Transverse colon (tissue), 4 donors: ENCODE data around the gene ST3GAL2. TPM values are rescaled to one million over a fixed set of nuclear protein-coding genes. Genes with fewer than 3 reads are reported as not detected.
"Not testable (repeated sequence)": the region's sequence is repeated elsewhere in the genome, so short reads cannot be mapped to it uniquely, and the experiment has no call there.

ENCODE experiments used
- DNase-seq: peaks from one replicate; pipeline ENCODE4 v3.0.0-alpha.2; 2019
- H3K27ac ChIP-seq, 4 donors: fragments of 200-600 bp; sonication (generic); 2 replicates each; pipeline ENCODE4 v1.5.1; 2016 to 2018; ENCODE audit warnings: inconsistent platforms in 4 of 4
- H3K27me3 ChIP-seq: fragments of 200-600 bp; sonication (generic); 2 replicates; pipeline ENCODE4 v1.5.1; 2017; ENCODE audit warnings: inconsistent platforms
- H3K36me3 ChIP-seq, 4 donors: fragments of 200-600 bp; sonication (generic); 2 replicates each; pipeline ENCODE4 v1.5.1; 2017 to 2019; ENCODE audit warnings: inconsistent platforms in 4 of 4
- H3K4me1 ChIP-seq, 4 donors: fragments of 200-600 bp; sonication (generic); 2 replicates each; pipeline ENCODE4 v1.5.1; 2017 to 2020; ENCODE audit warnings: inconsistent platforms in 4 of 4
- H3K4me3 ChIP-seq, 4 donors: fragments of 200-600 bp; sonication (generic); 1 replicate in 1 of 4; 2 replicates in 3 of 4; pipeline versions ENCODE4 v1.5.1 to v1.6.1; 2017 to 2019; ENCODE audit warnings: inconsistent platforms in 4 of 4
- H3K9me3 ChIP-seq, 2 donors: fragments of 200-600 bp; sonication (generic); 2 replicates each; pipeline ENCODE4 v1.5.1; 2017 to 2019; ENCODE audit warnings: inconsistent platforms in 2 of 2
- EP300 ChIP-seq: sonication (generic); formaldehyde crosslinking; IDR thresholded peaks from one replicate; pipeline ENCODE4 v1.6.1; 2017; ENCODE audit warnings: antibody characterized with exemption, low read depth
- POLR2A ChIP-seq: fragments of 450-650 bp; IDR thresholded peaks from one replicate; pipeline ENCODE4 v1.6.1; 2016; ENCODE audit warnings: antibody characterized with exemption, mild to moderate bottlenecking, moderate library complexity
- POLR2AphosphoS5 ChIP-seq, 3 donors: sonication (generic); formaldehyde crosslinking; IDR thresholded peaks; one replicate each; pipeline ENCODE4 v1.6.1; 2016; ENCODE audit warnings: antibody characterized with exemption in 3 of 3
- WGBS, 2 donors: methylation state at CpG; one replicate each; pipeline ENCODE4 v1.1.5; 2018; ENCODE audit warnings: low coverage in 1 of 2; 5-methylcytosine and 5-hydroxymethylcytosine counted together
- in situ Hi-C, 4 donors: fragments of 200-750 bp; cut with MboI; loops; one replicate each; pipeline versions ENCODE4 v1.15.0 to v1.15.1; 2017; ENCODE audit warnings: low sequenced_read_pairs in 3 of 4, low pct_ligation_motif_present in 1 of 4, low pct_unique_long_range_greater_than_20kb in 1 of 4
- intact Hi-C: fragments of 100-400 bp; cut with DNase I; formaldehyde crosslinking; loops from one replicate; pipeline ENCODE4 v1.15.1; 2023; ENCODE audit warnings: low total_unique reads
- total RNA-seq, 4 donors: library from RNA; depleted of rRNA; stranded (reverse); fragments of >200 nt; gene quantifications; one replicate each; pipeline ENCODE4 v1.1.0, GENCODE V29; 2016
- TF ChIP-seq, protein P1 (sequence below), 5 experiments: fragments of 200-600 bp in 3 of 5; fragments of 450-650 bp in 2 of 5; sonication (generic) in 3 of 5; IDR thresholded peaks; 1 replicate in 2 of 5; 2 replicates in 3 of 5; pipeline ENCODE4 v1.5.1; 2016 to 2017; ENCODE audit warnings: antibody characterized with exemption in 5 of 5, inconsistent platforms in 3 of 5, mild to moderate bottlenecking in 2 of 5, moderate library complexity in 1 of 5

Gene ST3GAL2
- total RNA-seq, 4 donors from 2014 or later, result 2.6 to 16.5 (median 8.5) TPM

- peak overlapping the region; percentile 90 to 94 (median 92) for H3K27ac ChIP-seq
- peak overlapping the region in 3 of 4 donors; percentile 90 to 98 (median 91) for H3K4me3 ChIP-seq
- TF ChIP-seq POLR2A, result no peak
- TF ChIP-seq EP300, result no peak
- TF ChIP-seq, protein P1, sequence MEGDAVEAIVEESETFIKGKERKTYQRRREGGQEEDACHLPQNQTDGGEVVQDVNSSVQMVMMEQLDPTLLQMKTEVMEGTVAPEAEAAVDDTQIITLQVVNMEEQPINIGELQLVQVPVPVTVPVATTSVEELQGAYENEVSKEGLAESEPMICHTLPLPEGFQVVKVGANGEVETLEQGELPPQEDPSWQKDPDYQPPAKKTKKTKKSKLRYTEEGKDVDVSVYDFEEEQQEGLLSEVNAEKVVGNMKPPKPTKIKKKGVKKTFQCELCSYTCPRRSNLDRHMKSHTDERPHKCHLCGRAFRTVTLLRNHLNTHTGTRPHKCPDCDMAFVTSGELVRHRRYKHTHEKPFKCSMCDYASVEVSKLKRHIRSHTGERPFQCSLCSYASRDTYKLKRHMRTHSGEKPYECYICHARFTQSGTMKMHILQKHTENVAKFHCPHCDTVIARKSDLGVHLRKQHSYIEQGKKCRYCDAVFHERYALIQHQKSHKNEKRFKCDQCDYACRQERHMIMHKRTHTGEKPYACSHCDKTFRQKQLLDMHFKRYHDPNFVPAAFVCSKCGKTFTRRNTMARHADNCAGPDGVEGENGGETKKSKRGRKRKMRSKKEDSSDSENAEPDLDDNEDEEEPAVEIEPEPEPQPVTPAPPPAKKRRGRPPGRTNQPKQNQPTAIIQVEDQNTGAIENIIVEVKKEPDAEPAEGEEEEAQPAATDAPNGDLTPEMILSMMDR (IDR thresholded peaks at IDR 0.05), result no peak
- TF ChIP-seq POLR2AphosphoS5 (IDR thresholded peaks at IDR 0.05), result no peak
- no peaks in the 10 kb centered on the region for H3K9me3 ChIP-seq
- 83 to 94% methylated on average over 3 to 11 of the region's 11 CpGs for WGBS, 2 donors
- no peak for DNase-seq
- in situ Hi-C loops, result loop anchor here in 2 of 4 donors (10.0 to 25.0 kb wide), 2 partner anchors 49 to 91 kb away; no protein-coding TSS in a partner anchor
- H3K4me1 ChIP-seq, result peaks cover 0 to 21% (median 9%) of the 10 kb centered on the region in 4 donors
- intact Hi-C loops, result loop anchor here (5.0 kb wide), 1 partner anchor 71 kb away; no protein-coding TSS in a partner anchor
- no peaks in the 10 kb centered on the region for H3K36me3 ChIP-seq
- H3K27me3 ChIP-seq, result no peaks in the 10 kb centered on the region
These were observed 14.4 kb upstream of the ST3GAL2 start for GRCh38 chr16:70453117-70453891.

GRCh38 chr16:70451004-70451340, 12.1 kb upstream of the ST3GAL2 start:
- in situ Hi-C loops (loop anchor here in 2 of 4 donors (10.0 to 25.0 kb wide), 2 partner anchors 46 to 89 kb away; no protein-coding TSS in a partner anchor), intact Hi-C loops (loop anchor here (5.0 kb wide), 1 partner anchor 69 kb away; no protein-coding TSS in a partner anchor)
- not testable (repeated sequence) for H3K36me3 ChIP-seq, H3K27me3 ChIP-seq, DNase-seq, H3K9me3 ChIP-seq, H3K4me3 ChIP-seq, H3K27ac ChIP-seq
- peaks cover 0 to 20% (median 8%) of the 10 kb centered on the region in 4 donors for H3K4me1 ChIP-seq
- 88% methylated on average over 25 of the region's 25 CpGs; no CpG with 5 or more reads in 1 of the 2 donors for WGBS, 2 donors

DNA sequence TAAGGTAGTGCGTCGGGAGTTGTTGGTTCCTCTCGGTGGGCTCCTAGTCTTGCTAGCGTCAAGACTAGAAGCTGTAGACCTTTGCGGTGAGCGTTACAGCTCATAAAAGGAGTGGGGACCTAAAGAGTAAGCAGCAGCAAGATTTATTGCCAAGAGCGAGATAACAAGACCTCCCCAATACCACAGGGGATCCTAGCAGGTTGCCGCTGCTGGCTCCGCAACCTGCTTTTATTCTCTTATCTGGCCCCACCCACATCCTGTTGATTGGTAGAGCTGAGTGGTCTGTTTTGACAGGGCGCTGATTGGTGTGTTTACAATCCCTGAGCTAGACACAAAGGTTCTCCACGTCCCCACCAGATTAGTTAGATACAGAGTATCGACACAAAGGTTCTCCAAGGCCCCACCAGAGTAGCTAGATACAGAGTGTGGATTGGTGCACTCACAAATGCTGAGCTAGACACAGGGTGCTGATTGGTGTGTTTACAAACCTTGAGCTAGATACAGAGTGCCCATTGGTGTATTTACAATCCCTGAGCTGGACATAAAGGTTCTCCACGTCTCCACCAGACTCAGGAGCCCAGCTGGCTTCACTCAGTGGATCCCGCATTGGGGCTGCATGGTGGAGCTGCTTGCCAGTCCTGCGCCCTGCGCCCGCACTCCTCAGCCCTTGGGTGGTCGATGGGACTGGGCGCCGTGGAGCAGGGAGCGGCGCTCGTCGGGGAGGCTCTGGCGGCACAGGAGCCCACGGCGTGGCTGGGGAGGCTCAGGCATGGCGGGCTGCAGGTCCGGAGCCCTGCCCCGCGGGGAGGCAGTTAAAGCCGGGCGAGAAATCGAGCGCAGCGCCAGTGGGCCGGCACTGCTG, 11.5 kb upstream of the ST3GAL2 start:
- not testable (repeated sequence) for DNase-seq

GRCh38 chr16:70448075-70448474, 9.2 kb upstream of the ST3GAL2 start:
- 74 to 92% methylated on average over 3 to 6 of the region's 6 CpGs for WGBS, 2 donors
- Histone ChIP-seq H3K4me1 (peaks cover 0 to 21% (median 12%) of the 10 kb centered on the region in 4 donors), H3K4me3 (no peak overlapping the region), H3K27me3 (no peaks in the 10 kb centered on the region), H3K9me3 (no peaks in the 10 kb centered on the region), H3K36me3 (no peaks in the 10 kb centered on the region), H3K27ac (no peak overlapping the region)
- DNase-seq, result no peak
- intact Hi-C loops (no loop called here), in situ Hi-C loops (loop anchor here in 1 of 4 donors (10.0 kb wide), 1 partner anchor 53 kb away; no protein-coding TSS in a partner anchor)
- TF ChIP-seq, protein P1 (IDR thresholded peaks at IDR 0.05), result no peak
- TF ChIP-seq POLR2A, result no peak
- no peak for TF ChIP-seq POLR2AphosphoS5 (IDR thresholded peaks at IDR 0.05)
- no peak for TF ChIP-seq EP300

More for the DNA sequence above, 11.5 kb upstream of the ST3GAL2 start:
- H3K36me3 ChIP-seq, H3K27me3 ChIP-seq, H3K9me3 ChIP-seq, H3K27ac ChIP-seq, H3K4me3 ChIP-seq: not testable (repeated sequence)
- in situ Hi-C loops, result loop anchor here in 2 of 4 donors (10.0 to 25.0 kb wide), 2 partner anchors 46 to 88 kb away; no protein-coding TSS in a partner anchor
- WGBS, 2 donors, result 60 to 94% methylated on average over 1 to 37 of the region's 37 CpGs
- intact Hi-C loops, result loop anchor here (5.0 kb wide), 1 partner anchor 68 kb away; no protein-coding TSS in a partner anchor
- peaks cover 0 to 17% (median 4%) of the 10 kb centered on the region in 4 donors for H3K4me1 ChIP-seq
